Tongue (tissue), 2 donors: ENCODE data around the gene NENF. TPM values are rescaled to one million over a fixed set of nuclear protein-coding genes. Genes with fewer than 3 reads are reported as not detected.
"Not testable (repeated sequence)": the region's sequence is repeated elsewhere in the genome, so short reads cannot be mapped to it uniquely, and the experiment has no call there.

Experiments
- DNase-seq: peaks from one replicate; pipeline ENCODE4 v3.0.0-alpha.2; 2015
- total RNA-seq: library from RNA; depleted of rRNA; stranded (reverse); fragments of >200 nt; gene quantifications from one replicate; pipeline ENCODE4 v1.2.3, GENCODE V29; 2014

NENF gene
- total RNA-seq, 1 donor from 2014 or later = 78.7 TPM

GRCh38 chr1:212460376-212460775, 27.7 kb downstream of the NENF start:
- no peak for DNase-seq

DNA sequence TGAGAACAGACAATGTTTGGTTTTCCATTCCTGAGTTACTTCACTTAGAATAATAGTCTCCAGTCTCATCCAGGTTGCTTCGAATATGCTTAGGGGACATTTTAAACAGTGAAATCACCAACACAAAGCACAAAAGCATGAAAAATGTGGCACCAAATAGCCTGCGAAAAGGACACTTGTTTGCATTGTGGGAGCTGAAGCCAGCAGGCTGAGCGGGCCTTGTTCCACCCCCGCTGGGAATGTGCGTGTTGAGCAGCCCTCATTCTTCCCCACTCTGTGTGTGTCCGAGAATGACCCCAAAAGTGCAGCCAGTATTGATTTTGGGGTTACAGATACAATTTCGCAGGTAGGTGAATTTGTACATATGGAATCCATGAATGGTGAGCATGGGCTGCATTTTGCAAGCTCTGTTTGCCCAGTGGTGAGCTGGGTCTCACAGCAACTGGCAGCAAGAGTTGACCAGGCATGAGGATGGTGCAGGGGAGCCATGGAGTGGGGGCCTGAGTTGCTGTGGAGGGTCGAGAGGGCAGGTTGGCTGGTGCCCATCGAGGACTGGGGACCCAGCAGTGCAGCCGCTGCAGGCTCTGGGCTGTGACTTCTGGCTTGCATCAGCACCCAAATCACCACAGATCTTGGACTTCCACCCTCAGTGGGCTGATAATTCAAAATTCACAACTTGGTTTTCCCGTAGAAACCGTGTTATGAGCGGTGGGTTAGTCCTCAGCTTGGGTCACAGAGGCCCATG, 29.4 kb downstream of the NENF start:
- no peak for DNase-seq

DNA sequence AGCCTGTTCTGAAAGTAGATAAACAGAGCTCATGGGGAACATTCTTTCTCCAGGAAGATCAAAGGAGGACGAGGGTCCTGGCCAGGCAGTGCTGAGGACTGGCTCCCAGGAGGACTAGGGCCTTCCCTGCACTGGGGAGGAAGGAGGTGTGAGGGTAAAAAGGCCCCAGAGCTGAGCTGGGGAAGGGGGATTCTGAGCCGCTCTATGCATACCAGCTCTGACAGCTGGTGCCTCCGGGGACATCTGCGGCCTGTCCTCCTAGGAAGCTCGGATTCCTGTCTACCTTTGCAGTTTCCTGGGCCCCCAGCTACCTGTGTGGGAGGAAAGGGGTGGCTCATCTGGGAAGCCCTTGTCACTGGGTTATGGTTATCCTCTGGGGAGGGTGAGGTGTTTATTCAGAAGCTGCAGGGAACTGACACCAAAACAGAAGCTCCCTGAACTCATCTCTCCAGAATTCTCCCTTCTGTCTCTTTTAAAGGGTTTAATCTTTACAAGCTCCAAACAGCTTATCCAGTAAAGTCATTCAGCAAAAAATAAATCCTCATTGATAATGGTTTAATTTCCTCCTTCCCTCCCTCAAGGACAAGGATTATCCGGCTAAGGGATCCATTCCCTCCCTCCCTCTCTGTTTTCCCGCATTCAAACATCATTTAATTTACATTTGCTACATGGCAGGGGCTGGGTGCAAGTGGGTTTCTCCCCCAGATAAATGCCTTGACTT, 31.0 kb downstream of the NENF start:
- no peak for DNase-seq

DNA sequence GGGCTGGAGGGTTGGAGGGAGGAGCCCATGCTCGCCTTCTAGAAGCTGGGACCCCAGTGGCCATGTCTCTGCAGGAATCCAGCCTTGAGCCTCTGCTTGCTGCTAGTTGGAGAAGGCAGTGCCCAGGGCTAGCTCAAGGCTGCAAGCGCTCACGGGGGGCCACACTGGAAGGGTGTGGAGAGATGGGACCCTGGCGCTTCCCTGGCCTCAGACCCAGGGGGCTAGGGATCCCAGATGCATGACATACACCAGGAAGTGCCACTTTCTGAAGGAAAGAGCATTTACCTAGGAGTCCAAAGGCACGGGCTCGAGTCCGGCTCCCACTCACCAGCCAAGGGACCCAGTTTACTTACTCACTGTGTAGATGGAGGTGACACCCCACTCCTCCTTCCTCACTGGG, 32.6 kb downstream of the NENF start:
- no peak for DNase-seq

- no peak for DNase-seq
These were observed 33.7 kb downstream of the NENF start for GRCh38 chr1:212466437-212466836.

DNA sequence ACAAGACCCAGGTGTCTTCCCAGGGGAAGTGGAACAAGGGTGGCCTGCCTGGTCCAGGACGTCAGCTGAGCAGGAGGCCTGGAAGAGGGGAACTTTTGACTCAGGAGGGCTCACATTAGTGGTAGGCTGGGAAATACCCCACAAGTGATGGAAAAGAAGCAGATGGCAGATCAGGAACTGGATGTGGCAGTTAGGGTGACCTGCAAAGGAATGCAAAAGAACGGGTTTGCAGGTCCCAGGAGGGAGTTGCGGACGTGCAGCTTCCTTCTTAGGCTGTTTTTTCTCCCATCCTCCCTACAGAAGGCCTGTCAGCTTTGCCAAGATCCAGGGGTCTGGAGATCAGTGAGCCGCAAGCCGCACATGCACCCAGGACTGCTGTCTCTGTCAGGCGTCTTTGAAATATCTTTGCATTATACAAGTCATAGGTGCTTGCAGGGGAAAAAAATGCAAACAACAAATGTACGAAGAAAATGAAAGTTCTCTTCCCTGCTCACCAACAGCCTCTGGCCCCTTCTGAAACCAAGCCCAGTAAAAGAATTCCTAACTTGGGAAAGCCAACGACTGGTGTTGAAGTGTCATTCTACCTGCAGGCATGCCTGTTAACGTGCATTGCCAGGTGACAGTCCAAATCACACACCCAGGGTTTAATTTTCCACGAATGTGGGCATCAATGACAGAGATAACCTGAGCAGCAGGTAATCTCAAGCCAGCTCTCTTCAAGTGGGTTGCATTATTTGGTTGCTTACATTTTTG, 34.4 kb downstream of the NENF start:
- DNase-seq = peak; percentile 48

DNA sequence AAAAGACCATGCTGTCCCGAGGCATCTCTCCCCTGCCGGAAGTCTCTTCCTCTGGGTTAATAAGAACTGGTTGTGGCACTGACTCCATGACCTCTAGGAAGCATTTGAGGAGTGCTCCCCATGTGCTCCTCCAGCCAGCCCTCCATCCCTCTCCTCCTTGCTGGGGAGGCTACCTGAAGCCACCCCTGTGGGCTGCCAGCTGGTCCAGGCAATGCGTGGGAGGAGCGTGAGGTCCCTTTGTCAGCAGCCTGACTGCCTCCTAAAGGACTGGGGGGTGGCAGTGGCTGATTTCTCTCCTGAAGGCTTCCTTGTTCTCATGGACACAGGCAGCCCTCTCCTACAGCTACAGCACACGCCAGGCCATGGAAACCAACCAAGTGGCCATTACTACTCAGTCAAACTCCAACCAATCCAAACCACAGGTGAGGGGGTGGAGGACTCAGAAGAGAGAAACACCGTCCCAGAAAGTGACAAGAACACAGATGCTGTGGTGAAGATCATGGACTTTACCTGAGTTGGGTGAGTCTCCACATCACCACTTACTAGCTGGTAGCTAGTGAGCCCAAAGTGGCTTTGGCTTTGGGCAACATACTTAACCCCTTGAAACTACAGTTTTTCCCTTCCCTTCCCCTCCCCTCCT, 35.2 kb downstream of the NENF start:
- DNase-seq = no peak

- peak; percentile 80 for DNase-seq
These were observed 37.3 kb downstream of the NENF start for GRCh38 chr1:212470059-212470458.

DNA sequence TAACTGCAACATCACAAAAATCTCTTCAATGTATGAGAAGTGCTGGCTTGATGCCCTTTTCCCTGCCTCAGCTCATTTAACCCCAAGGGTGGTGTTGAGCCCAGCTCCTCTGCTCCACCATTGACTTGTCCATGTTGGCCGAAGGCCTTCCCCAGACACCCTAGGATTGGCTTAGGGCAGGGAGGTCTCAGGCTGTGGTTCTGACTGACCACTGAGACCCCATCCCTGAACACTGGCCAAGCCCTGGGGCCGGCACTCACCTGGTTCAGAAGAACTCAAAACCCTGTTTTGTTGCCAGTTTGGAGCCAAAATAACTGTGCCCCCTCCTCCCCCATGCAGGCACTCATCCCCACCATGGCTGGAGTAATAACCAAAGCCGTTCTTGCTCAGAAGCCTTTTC, 38.6 kb downstream of the NENF start:
- no peak for DNase-seq

GRCh38 chr1:212471891-212472675, 39.4 kb downstream of the NENF start:
- DNase-seq = no peak

DNA sequence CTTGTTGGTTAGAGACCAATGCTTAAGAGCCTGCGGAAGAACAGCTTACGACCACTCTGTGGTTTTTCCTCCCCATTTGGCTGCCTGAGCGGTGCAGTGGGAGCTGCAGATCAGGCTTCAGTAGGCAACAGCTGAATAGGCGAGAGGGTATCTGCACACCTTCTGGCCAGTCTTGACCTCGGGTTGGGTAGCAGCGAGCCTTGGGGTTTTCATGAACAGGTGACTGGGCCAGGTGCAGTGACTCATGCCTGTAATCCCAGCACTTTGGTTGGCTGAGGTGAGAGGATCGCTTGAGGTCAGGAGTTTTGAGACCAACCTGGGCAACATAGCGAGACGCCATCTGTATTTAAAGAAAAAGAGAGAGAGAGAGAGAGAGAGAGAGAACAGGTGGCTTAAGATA, 41.0 kb downstream of the NENF start:
- DNase-seq = no peak

- DNase-seq = no peak
These were observed 42.4 kb downstream of the NENF start for GRCh38 chr1:212475151-212475550.

GRCh38 chr1:212475831-212476230, 43.1 kb downstream of the NENF start:
- DNase-seq = not testable (repeated sequence)

DNA sequence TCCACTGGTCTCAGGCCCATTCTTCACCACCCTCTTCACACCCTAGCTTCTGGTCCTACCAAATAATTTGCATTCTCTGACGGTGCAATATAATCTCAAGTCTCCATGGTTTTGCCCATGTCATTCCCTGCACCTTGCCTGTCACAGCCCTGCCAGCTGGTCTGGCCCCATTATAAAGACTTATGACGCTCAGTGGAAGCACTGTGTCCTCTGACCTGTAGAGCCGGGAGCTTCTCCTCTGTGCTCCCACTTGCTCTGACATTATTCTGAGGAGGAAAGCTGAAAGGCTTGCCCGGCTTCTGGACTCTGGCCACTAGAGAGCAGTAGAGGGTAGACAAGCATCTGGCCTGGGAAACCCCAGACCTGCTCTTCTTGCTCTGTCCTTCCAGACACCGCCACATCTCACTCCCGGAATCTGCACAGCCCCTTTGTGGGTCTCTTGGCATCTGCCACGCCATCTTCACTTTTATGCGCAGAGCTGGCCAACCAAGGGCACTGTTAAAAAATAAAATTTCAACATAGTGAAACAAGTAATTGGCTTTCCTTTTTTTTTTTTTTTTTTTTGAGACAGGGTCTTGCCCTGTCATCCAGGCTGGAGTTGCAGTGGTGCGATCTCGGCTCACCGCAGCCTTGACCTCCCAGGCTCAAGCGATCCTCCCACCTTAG, 44.4 kb downstream of the NENF start:
- peak; percentile 94 for DNase-seq

DNA sequence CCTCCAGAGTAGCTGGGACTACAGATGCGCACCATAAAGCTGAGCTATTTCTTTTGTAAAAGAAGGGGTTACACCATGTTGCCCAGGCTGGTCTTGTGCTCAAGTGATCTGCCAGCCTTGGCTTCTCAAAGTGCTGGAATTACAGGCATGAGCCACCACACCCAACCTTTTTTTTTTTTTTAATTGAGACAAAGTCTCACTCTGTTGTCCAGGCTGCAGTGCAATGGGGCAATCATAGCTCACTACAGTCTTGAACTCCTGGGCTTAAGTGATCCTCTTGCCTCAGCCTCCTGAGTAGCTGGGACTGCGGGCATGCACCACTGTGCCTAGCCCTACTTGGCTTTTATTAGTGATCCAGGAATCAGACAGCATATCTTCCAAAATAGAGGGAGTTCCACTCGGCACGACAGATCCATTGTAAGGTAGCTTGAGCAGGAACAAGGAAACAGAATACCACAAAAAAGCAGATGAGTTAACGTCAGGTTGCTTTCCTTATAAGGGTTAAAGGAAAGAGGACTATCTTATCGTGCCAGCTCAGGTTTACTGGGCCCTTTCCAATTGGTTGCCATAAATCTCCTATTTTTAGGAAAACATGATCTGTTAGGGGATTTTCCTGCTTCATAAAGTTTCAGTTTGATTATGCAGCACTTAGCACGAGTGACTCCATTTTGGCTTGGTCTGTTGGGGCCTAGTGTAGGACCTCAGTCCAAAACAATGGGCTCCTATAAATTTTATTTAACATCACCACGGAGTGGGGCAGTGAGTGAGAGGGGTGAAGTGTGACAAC, 45.2 kb downstream of the NENF start:
- DNase-seq = no peak

GRCh38 chr1:212478467-212479025, 45.8 kb downstream of the NENF start:
- DNase-seq = peak; percentile 40

- DNase-seq = no peak
These were observed 46.5 kb downstream of the NENF start for GRCh38 chr1:212479188-212479587.

DNA sequence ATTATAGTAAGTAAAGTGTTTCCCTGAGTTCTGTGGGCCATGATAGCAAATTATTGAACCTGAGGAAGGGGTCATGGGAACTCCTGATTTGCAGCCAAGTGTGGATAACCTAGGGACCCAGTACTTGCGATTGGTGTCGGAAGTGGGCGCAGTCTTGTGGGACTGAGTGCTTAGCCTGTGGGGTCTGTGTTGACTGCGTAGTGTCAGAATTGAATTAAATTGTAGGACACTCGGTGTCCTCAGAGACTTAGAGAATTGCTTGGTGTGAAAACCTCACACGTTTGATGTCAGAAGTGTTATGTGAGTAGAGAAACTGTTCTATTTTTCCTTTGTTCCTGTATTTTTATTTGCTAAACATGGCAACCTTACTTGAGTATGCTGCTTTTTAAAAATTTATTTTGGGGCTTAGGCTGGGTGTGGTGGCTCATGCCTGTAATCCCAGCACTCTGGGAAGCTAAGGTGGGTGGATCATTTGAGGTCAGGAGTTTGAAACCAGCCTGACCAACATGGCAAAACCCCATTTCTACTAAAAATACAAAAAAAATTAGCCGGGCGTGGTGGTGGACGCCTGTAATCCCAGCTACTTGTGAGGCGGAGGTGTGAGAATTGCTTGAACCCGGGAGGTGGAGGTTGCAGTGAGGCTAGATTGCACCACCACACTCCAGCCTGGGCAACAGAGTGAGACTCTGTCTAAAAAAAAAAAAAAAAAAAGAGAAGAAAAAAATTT, 48.2 kb downstream of the NENF start:
- DNase-seq = not testable (repeated sequence)

DNA sequence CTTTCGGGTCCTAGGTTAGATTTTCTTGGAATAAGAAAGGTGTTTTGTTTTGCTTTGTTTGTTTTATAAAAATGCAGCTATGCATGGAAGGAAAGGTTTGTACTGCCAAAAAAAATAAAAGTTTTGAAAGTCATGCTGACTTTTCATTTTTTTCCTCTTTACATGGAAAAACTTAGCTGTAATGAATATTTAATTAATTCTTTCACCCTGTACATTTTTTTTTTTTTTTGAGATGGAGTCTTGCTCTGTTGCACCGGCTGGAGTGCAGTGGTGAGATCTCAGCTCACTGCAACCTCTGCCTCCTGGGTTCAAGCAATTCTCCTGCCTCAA, 48.7 kb downstream of the NENF start:
- DNase-seq = no peak
